Stimulated activated CD4-positive, alpha-beta T cell treated with anti-CD3 and anti-CD28 coated beads, Interleukin-2, amount 100 ng/mL, for 24 hours (primary cell): ENCODE measurements around the gene LDB1.

ENCODE experiments used
- DNase-seq, 2 donors: peaks; one replicate each; pipeline ENCODE4 v3.0.0-alpha.2; 2020

Gene LDB1

GRCh38 chr10:102120142-102120990 lies at the start of gene LDB1:
Gene LDB1, minus strand, starts transcription at chr10:102120368. Its CDS starts 258 bp downstream, at chr10:102120110.
- peak; percentile 68 to 70 for DNase-seq

- no peak for DNase-seq
Observed at GRCh38 chr10:102167861-102168260, 47.7 kb upstream of the LDB1 start.

- no peak for DNase-seq
Observed at GRCh38 chr10:102163342-102163989, 43.3 kb upstream of the LDB1 start.

- DNase-seq, result no peak
Observed at GRCh38 chr10:102159831-102160230, 39.7 kb upstream of the LDB1 start.

- DNase-seq, result no peak
Observed at GRCh38 chr10:102159051-102159597, 39.0 kb upstream of the LDB1 start.

GRCh38 chr10:102157224-102157623 lies 37.1 kb upstream of the LDB1 start:
- DNase-seq, result no peak

GRCh38 chr10:102154466-102155116 lies 34.4 kb upstream of the LDB1 start:
- no peak for DNase-seq

GRCh38 chr10:102153093-102153620 lies 33.0 kb upstream of the LDB1 start:
- DNase-seq, result no peak

GRCh38 chr10:102152545-102152890 lies 32.4 kb upstream of the LDB1 start:
- DNase-seq, result peak; percentile 66 to 69

GRCh38 chr10:102151774-102152544 lies 31.8 kb upstream of the LDB1 start, which contains the start of gene NOLC1:
Gene NOLC1, plus strand, starts transcription at chr10:102152389. Its CDS starts 22 bp downstream, at chr10:102152411.
- DNase-seq, result peak; percentile 100

- DNase-seq, result no peak
Observed at GRCh38 chr10:102150970-102151773, 31.0 kb upstream of the LDB1 start.

GRCh38 chr10:102148275-102148674 lies 28.1 kb upstream of the LDB1 start:
- no peak for DNase-seq

- no peak for DNase-seq
Observed at GRCh38 chr10:102147561-102147960, 27.4 kb upstream of the LDB1 start.

GRCh38 chr10:102146971-102147428 lies 26.8 kb upstream of the LDB1 start:
- DNase-seq, result no peak

GRCh38 chr10:102141583-102142107 lies 21.5 kb upstream of the LDB1 start:
- DNase-seq, result no peak

- no peak for DNase-seq
Observed at GRCh38 chr10:102140913-102141540, 20.9 kb upstream of the LDB1 start.

- DNase-seq, result no peak
Observed at GRCh38 chr10:102140218-102140617, 20.1 kb upstream of the LDB1 start.

GRCh38 chr10:102139281-102140110 lies 19.3 kb upstream of the LDB1 start:
- no peak for DNase-seq

GRCh38 chr10:102135956-102136526 lies 15.9 kb upstream of the LDB1 start:
- no peak for DNase-seq
